KOPT-K1 (cell line): Measurements from ENCODE around the gene BSCL2.
"Not testable (repeated sequence)": the region's sequence is repeated elsewhere in the genome, so short reads cannot be mapped to it uniquely, and the experiment has no call there.

ENCODE experiments used
- H3K27ac ChIP-seq: fragments of 200-600 bp; sonication (generic); 2 replicates; pipeline ENCODE4 v1.5.1; 2016; ENCODE audit warnings: antibody characterized with exemption, mild to moderate bottlenecking, low read depth, low read length; ENCODE audit not compliant: poor library complexity, severe bottlenecking
- H3K36me3 ChIP-seq: fragments of 200-600 bp; sonication (generic); 2 replicates; pipeline ENCODE4 v1.5.1; 2017; ENCODE audit warnings: antibody characterized with exemption, mild to moderate bottlenecking, low read length, moderate library complexity; ENCODE audit not compliant: insufficient read depth
- H3K9me3 ChIP-seq: fragments of 200-600 bp; sonication (generic); 2 replicates; pipeline ENCODE4 v1.5.1; 2017; ENCODE audit warnings: antibody characterized with exemption, low read length, mild to moderate bottlenecking; ENCODE audit not compliant: insufficient read depth, poor library complexity, severe bottlenecking

BSCL2 gene

DNA sequence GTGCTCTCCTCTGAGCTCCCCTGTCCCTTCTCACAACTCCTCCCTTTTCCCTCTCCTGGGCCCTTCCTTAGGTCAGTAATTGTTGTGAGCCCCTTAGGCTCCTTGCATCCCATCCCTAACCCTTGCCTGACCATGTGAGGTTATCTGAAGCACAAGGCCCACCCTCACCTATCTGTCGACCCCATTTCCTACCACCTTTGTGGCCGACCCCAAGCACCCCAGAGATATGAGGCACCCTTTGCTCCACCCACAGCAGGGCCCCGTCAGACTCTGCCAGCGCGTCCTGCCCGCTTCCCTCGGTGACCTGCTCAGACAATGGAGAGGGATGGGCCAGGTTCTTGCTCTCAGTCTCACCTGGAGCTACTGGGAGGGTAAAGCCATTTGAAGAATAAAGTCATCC lies 1.6 kb upstream of the BSCL2 start:
- peaks cover 37% of the 10 kb centered on the region for H3K36me3 ChIP-seq
- peak overlapping the region; percentile 96 for H3K27ac ChIP-seq
- H3K9me3 ChIP-seq = no peaks in the 10 kb centered on the region

GRCh38 chr11:62708392-62708791 lies 1.2 kb upstream of the BSCL2 start:
- H3K27ac ChIP-seq = peak overlapping the region; percentile 96
- no peaks in the 10 kb centered on the region for H3K9me3 ChIP-seq
- peaks cover 33% of the 10 kb centered on the region for H3K36me3 ChIP-seq

DNA sequence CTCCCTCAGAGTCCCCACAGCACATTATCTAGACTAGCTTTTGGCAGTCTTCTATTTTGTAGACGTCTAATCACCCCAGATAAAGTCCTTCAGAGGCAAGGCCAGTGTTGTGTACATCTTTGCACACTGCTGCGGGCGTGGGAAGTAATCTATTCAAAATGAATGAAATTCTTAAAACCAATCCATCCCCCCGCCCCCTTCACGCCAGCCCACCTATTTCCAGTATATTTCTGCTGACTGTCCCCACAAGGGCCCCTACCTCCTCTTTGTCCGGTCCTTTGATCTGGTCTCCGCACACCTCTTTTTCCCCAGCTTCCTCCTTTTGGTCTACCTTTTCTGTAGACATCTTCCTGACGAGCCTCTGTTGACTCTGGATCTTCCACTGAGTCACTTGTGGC lies 375 bp downstream of the BSCL2 start:
- no peaks in the 10 kb centered on the region for H3K9me3 ChIP-seq
- H3K36me3 ChIP-seq = peaks cover 18% of the 10 kb centered on the region
- no peak overlapping the region for H3K27ac ChIP-seq

DNA sequence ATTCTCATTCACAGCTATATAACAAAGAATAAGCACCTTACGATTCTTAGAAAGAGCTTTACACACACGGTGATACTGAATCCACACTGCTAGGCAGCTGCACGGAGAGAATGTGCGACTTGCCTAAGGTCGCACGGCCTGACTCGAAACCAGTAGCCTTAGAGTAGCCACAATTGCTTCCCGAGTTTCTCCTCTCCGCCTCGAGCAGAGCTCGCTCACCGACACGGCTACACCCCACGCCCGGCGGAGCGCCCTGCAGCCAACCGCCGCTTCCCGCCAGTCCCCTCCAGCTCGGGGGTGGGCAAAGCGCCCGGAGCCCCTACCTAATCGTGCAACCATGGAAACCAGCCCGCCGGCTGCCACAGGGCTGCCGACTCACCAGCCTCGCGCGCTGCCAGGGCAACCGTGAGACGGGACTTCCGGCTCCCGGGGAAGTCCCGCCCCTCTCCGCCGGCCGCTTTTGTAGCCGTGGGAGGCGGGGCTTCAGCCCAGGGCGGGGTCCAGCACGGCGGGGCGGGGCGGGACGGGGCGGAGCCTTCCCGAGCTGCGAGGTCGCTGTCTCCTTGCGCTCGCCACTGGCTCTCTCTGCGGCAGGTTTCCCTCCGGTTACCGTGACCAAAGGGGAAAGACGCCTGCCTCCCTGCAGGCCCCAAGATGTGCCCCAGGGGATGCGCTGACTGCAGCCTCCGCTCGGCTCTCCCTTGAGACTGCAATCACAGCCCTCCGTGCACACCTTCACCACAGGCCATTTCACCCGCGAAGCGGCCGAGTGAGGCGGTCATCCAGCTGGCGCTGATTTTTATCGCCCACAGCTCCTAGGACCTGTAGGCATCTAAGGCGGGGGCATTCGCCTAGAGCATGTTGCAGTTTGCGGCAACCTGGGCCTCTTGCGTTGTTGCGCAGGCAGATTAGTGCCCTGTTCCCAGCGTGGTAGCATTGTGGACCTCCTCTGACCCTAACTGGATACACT lies 1.1 kb downstream of the BSCL2 start:
- no peaks in the 10 kb centered on the region for H3K9me3 ChIP-seq
- peaks cover 18% of the 10 kb centered on the region for H3K36me3 ChIP-seq

DNA sequence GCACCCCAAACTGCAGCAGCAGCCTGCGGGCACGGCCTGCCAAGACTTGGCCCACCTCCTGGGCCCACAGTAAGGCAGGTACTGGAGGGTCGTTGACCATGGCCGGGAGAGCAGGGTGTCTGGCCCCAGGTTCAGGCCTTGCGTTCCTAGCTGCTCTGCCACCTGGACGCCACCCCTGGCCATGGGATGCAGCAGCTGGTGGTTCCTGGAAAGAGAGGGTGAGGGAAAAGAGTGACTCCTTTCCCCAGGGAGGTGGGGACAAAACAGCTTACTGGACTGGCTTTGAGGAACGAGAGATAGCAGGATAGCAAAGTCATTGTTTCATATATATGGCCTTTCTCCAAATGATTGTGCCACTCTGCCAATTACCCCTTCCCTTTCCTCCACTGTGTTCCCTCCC lies 1.8 kb downstream of the BSCL2 start:
- Histone ChIP-seq H3K9me3 (no peaks in the 10 kb centered on the region), H3K27ac (peak overlapping the region; percentile 90), H3K36me3 (peaks cover 17% of the 10 kb centered on the region)

More for the DNA sequence above, 1.1 kb downstream of the BSCL2 start:
- peak overlapping the region; percentile 90 for H3K27ac ChIP-seq

DNA sequence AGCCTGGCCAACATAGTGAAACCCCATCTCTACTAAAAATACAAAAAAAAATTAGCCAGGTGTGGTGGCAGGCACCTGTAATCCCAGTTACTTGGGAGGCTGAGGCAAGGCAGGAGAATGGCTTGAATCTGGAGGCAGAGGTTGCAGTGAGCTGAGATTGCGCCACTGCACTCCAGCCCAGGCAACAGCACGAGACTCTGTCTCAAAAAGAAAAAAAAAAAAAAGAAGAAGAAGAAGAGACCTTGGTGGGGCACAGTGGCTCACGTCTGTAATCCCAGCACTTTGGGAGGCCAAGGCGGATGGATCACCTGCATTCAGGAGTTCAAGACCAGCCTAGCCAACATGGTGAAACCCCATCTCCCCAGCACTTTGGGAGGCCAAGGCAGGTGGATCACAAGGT lies 3.3 kb downstream of the BSCL2 start:
- H3K9me3 ChIP-seq, H3K27ac ChIP-seq: not testable (repeated sequence)
- peaks cover 19% of the 10 kb centered on the region; the same call in 1 of the 2 replicates for H3K36me3 ChIP-seq

DNA sequence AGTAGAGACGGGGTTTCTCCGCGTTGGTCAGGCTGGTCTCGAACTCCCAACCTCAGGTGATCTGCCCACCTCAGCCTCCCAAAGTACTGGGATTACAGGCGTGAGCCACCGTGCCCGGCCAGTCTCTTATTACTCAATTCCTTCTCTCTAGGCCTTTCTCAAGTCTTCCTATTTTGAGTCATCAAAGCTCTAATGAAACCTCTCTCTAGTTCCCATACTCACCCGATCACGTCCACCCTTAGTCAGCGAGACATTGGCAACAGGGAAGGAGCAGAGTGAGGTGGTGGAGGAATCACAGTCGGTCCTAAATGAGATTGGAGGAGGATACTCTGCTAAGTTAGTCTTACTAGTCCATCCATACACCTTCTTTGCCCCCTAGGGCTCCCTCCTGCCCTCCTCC lies 5.0 kb downstream of the BSCL2 start:
- no peaks in the 10 kb centered on the region for H3K9me3 ChIP-seq
- peaks cover 19% of the 10 kb centered on the region; the same call in 1 of the 2 replicates for H3K36me3 ChIP-seq
- no peak overlapping the region for H3K27ac ChIP-seq

- H3K27ac ChIP-seq = no peak overlapping the region
- H3K36me3 ChIP-seq = peaks cover 44% of the 10 kb centered on the region
- H3K9me3 ChIP-seq = no peaks in the 10 kb centered on the region
Measured at GRCh38 chr11:62694455-62695167, 12.6 kb downstream of the BSCL2 start.

DNA sequence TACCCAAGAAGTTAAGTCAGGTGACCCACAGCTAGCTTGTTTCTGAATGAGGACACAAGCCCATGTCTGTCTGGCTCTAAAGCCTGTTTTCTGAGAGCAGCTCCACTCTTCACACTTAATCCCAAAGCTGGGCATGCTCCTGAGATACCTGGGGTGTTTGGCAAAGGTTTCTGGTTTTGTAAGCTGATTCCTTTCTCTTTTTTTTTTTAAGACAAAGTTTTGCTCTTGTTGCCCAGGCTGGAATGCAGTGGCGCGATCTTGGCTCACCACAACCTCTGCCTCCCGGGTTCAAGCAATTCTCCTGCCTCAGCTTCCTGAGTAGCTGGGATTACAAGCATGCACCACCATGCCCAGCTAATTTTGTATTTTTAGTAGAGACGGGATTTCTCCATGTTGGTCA lies 13.6 kb downstream of the BSCL2 start:
- peaks cover 44% of the 10 kb centered on the region for H3K36me3 ChIP-seq
- not testable (repeated sequence) for H3K9me3 ChIP-seq, H3K27ac ChIP-seq

DNA sequence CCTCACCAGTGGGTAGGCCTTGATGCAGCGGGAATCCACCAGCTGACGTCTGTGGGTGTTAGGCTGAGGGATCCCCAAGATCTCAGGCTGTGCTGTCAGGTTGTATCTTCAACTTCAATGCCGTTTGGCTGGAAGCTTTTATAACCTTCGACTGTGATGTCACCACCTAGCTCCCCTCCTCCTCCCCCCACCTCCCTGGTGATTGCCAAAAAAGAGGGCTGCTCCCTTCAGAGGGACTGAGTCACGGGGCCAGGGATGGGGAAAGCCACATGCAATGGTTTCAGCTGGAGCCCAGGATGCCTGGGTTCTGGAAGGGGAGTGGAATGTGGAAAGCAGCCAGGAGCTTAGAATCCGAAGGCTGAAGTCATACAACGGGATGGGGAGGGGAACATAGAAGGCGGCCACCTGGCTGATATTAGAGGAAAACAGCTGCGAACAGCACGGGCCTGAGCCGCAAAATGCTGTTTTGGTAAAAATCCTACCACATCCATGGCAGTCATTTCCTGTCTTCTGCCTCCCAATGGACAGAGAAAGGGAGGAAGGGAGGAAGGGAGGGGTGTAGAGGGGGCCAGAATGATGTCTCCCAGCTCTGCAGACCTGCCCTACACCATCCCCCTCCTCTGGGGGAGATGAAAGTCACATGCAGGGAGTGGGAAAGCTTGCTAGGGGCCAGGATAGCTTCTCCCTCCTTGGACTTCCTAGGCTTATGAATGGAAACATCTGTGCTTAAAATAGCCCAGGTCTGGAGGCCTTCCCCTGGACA lies 17.6 kb downstream of the BSCL2 start, which contains the start of gene LRRN4CL:
Gene LRRN4CL (minus strand): TSS at position 110 of the 763 bp plus-strand sequence. CDS start 1,022 bp downstream, outside the sequence.
- Histone ChIP-seq H3K9me3 (no peaks in the 10 kb centered on the region), H3K36me3 (peaks cover 44% of the 10 kb centered on the region), H3K27ac (no peak within 1 kb of the TSS)

GRCh38 chr11:62688491-62688890 lies 18.7 kb downstream of the BSCL2 start:
- Histone ChIP-seq H3K9me3 (no peaks in the 10 kb centered on the region), H3K27ac (no peak overlapping the region), H3K36me3 (peaks cover 34% of the 10 kb centered on the region)

GRCh38 chr11:62687508-62688396 lies 19.5 kb downstream of the BSCL2 start:
- Histone ChIP-seq H3K36me3 (peaks cover 27% of the 10 kb centered on the region), H3K27ac (no peak overlapping the region), H3K9me3 (no peaks in the 10 kb centered on the region)

DNA sequence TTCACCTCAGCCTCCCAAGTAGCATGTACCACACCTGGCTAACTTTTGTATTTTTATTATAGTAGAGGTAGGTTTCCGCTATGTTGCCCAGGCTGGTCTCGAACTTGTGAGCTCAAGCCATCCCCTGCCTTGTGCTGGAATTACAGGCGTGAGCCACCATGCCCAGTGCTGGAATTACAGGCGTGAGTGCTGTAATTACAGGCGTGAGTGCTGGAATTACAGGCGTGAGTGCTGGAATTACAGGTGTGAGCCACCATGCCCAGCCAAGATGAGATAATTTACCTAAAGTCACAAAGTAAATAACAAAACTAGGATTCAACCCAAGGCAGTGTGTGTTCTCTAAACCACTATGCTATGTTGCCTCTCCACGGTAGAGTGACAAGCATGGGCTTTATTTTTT lies 24.7 kb downstream of the BSCL2 start:
- Histone ChIP-seq H3K36me3 (peaks cover 5% of the 10 kb centered on the region), H3K9me3 (no peaks in the 10 kb centered on the region), H3K27ac (no peak overlapping the region)

DNA sequence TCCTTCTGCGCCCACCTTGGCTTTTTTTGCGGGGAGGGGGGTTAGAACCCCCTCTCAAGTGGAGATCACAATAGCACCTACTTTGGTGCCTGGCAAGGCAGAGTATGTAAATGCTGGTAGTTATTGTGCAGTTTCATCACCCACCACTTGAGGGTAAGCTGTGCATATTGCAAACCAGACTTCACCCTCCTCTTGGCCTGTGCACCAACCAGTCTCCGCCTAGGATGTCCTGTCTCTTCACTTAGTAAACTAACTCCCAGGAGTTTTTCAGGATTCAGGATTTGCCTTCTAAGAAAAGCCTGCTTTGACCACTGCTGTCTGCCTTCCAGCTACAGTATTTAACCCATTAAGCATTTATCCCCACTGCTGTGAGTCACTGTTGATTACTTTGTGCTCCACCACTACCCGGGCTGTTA lies 26.4 kb downstream of the BSCL2 start:
- Histone ChIP-seq H3K9me3 (no peaks in the 10 kb centered on the region), H3K27ac (no peak overlapping the region), H3K36me3 (peaks cover 20% of the 10 kb centered on the region)
